Neuron (in vitro differentiated cells): ENCODE data around the gene NRG3.
A peak's percentile ranks its signal among the peaks of the same experiment; 100 is the strongest.
"Not testable (repeated sequence)": the region's sequence is repeated elsewhere in the genome, so short reads cannot be mapped to it uniquely, and the experiment has no call there.

Experiments
- H2AFZ ChIP-seq: one replicate; pipeline ENCODE4 v1.6.1; 2013; ENCODE audit warnings: low read depth, mild to moderate bottlenecking, inconsistent platforms, low read length, moderate library complexity
- H3K27me3 ChIP-seq: one replicate; pipeline ENCODE4 v1.6.1; 2013; ENCODE audit warnings: low read length; ENCODE audit not compliant: insufficient read depth
- H3K36me3 ChIP-seq: one replicate; pipeline ENCODE4 v1.6.1; 2013; ENCODE audit warnings: low read length; ENCODE audit not compliant: insufficient read depth
- H3K4me1 ChIP-seq: one replicate; pipeline ENCODE4 v1.6.1; 2013; ENCODE audit warnings: low read length; ENCODE audit not compliant: insufficient read depth
- H3K4me3 ChIP-seq: 2 replicates; pipeline ENCODE4 v1.5.1; 2013; ENCODE audit warnings: mild to moderate bottlenecking, low read length, moderate library complexity
- H3K9me3 ChIP-seq: one replicate; pipeline ENCODE4 v1.6.1; 2013; ENCODE audit warnings: low read length

Gene NRG3

DNA sequence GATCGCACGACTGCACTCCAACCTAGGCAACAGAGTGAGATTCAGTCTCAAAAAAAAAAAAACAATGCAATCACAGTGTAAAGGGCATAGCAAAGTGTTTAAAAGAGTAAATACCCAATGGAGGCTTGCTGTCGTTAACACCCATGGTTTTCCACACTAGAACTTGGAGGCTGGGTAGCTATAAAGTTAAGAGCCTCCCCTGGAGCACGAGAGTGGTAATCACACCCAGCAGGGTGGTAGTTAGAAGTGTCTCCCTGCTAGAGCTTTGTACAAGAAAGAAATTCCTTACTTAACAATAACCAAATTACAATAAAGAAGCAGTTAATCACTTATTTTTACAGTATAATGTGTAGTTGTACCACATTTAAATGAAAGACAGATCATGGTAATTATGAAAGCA, 1078.9 kb downstream of the NRG3 start:
- no peak overlapping the region for H3K4me3 ChIP-seq
- H3K9me3 ChIP-seq: no peaks in the 10 kb centered on the region
- no peaks in the 10 kb centered on the region for H3K27me3 ChIP-seq
- no peak overlapping the region for H2AFZ ChIP-seq
- H3K4me1 ChIP-seq: peaks cover 11% of the 10 kb centered on the region
- H3K36me3 ChIP-seq: no peaks in the 10 kb centered on the region

DNA sequence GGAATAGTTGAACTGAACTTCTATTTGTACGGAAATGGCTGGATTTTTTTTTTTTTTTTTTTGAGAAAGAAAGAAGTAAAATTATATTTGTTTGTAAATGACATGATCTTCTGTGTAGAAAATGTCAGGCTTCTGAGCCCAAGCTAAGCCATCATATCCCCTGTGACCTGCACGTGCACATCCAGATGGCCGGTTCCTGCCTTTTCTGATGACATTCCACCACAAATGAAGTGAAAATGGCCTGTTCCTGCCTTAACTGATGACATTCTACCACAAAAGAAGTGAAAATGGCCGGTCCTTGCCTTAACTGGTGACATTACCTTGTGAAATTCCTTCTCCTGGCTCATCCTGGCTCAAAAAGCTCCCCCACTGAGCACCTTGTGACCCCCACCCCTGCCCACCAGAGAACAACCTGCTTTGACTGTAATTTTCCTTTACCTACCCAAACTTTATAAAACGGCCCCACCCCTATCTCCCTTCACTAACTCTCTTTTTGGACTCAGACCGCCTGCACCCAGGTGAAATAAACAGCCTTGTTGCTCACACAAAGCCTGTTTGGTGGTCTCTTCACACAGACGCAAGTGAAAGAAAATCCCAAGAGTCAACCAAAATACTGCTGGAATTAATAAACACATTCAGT, 1085.5 kb downstream of the NRG3 start:
- H3K4me1 ChIP-seq: peaks cover 42% of the 10 kb centered on the region
- not testable (repeated sequence) for H3K36me3 ChIP-seq, H3K4me3 ChIP-seq, H2AFZ ChIP-seq, H3K9me3 ChIP-seq, H3K27me3 ChIP-seq

DNA sequence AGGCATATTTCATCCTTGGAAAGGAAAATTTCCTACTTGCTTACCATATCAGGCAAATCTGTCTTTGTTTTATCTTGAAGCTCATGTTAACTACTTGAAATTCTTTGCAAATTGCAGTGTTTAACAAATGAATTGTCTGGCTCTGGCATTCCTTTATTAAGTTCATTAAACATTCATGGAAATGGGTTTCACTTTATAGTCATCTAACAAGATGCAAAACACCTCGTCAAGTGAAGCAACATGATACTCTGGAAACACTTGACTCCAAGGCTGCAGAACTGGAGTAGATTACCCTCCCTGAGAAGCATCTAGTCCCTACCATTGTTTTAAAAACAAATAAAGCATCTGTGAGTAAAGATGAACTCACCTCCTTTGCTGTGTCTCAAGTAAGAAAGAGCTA, 1086.9 kb downstream of the NRG3 start:
- Histone ChIP-seq H3K27me3 (no peaks in the 10 kb centered on the region), H3K9me3 (no peaks in the 10 kb centered on the region), H3K36me3 (no peaks in the 10 kb centered on the region), H3K4me3 (no peak overlapping the region), H3K4me1 (peaks cover 42% of the 10 kb centered on the region), H2AFZ (no peak overlapping the region)

DNA sequence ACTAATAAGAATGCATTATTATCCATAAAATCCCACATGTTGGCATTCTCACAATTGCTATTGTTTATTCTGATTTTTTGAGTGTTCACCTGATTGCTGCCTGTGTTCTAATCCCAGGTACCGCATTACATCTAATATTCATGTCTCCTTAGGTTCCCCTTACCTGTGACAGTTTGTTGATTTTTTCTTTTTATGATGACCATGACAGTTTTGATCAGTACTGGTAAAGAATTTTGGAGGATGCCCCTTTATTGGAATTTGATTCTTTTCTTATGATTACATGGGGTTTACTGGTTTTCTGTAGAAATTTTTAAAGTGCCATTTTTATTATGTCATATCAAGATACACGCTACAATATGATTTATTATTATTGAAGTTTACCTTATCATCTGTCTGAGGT, 1091.1 kb downstream of the NRG3 start:
- H3K36me3 ChIP-seq: no peaks in the 10 kb centered on the region
- no peak overlapping the region for H2AFZ ChIP-seq
- no peaks in the 10 kb centered on the region for H3K27me3 ChIP-seq
- H3K4me3 ChIP-seq: no peak overlapping the region
- no peaks in the 10 kb centered on the region for H3K9me3 ChIP-seq
- peaks cover 11% of the 10 kb centered on the region for H3K4me1 ChIP-seq

DNA sequence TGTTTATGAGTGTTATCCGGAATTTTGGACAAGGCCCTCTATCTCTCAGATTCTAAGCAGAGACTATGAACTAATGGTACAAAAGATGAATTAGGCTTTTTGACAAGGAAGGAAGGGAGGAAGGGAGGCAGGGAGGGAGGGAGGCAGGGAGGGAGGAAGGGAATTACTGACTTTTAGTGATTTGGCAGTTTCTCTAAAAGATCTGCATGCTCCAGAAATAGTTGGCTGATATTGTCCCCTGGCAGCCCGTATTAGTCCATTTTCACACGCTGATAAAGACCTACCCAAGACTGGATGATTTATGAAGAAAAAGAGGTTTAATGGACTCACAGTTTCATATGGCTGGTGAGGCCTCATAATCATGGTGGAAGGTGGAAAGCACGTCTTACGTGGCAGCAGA, 1093.5 kb downstream of the NRG3 start:
- Histone ChIP-seq H3K9me3 (no peaks in the 10 kb centered on the region), H2AFZ (no peak overlapping the region), H3K36me3 (no peaks in the 10 kb centered on the region), H3K27me3 (no peaks in the 10 kb centered on the region), H3K4me3 (no peak overlapping the region), H3K4me1 (peaks cover 11% of the 10 kb centered on the region)

DNA sequence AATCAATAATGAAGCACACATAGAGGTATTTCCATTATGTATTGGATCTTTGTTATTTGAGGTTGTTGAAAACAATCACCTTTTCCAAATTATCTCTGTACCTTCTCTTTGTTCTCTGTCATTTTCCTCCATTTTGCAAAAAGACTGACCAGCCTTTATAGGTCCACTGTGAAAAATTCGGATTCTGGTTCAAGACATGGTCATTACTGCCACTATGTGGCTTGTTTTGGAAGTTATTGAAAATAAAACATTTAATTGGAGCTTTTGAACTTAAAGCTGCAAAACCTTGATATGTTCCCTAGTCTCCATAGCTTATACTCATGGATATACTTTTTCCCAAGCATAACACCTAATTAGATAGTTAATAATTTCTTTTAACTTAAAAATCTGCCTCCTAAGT, 1094.4 kb downstream of the NRG3 start:
- Histone ChIP-seq H3K36me3 (no peaks in the 10 kb centered on the region), H3K9me3 (no peaks in the 10 kb centered on the region), H2AFZ (no peak overlapping the region), H3K27me3 (no peaks in the 10 kb centered on the region), H3K4me3 (no peak overlapping the region), H3K4me1 (peaks cover 9% of the 10 kb centered on the region)

DNA sequence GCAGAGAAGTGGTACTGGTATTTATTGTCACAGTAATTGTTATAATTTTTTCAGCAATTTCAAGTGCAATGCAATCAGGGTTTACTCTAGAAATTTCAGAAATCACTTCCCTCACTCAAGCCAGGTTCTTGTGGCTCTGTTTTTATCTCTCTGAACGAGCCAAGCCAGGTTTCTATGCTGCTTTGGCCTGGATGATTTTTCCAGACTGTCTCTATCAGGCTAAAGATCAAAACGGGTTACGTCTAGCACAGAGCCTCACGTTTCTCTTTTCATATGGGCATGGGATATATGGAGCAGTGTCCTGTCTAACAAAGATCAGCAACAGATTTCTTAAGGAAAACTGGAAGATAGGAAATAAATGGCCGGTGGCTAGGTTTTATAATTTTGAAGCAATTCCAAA, 1105.3 kb downstream of the NRG3 start:
- Histone ChIP-seq H3K27me3 (no peaks in the 10 kb centered on the region), H3K4me3 (no peak overlapping the region), H3K4me1 (peaks cover 14% of the 10 kb centered on the region), H3K36me3 (no peaks in the 10 kb centered on the region), H2AFZ (no peak overlapping the region), H3K9me3 (no peaks in the 10 kb centered on the region)

DNA sequence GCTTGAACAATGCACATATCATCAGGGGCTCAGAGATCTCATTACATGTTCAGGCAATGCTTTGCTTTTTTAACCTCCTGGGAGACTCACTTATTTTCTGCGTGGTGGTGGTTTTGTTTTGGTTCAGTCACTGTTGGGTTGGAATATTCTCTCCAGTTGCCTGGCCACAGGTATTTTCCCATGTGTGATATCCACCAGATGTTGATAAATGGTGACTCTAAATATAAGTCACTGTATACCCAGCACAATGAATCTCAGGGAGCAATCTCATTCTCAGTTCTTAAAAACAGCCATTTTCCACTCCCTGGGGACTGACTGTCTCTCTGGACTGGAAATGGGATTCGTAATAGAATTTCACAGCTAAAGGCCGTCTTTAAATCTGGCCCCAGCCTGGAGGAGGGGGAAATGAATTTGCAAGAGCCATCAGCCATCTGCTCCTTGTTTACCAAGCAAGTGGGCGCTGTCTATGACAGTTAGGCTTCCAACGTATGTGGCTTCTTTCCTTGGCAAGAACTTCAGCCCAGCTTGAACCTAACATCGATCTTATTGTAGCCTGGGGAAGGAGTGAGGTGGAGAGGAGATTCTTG, 1106.2 kb downstream of the NRG3 start:
- Histone ChIP-seq H3K36me3 (no peaks in the 10 kb centered on the region), H3K4me1 (peaks cover 14% of the 10 kb centered on the region), H2AFZ (no peak overlapping the region), H3K9me3 (no peaks in the 10 kb centered on the region), H3K27me3 (no peaks in the 10 kb centered on the region), H3K4me3 (no peak overlapping the region)

DNA sequence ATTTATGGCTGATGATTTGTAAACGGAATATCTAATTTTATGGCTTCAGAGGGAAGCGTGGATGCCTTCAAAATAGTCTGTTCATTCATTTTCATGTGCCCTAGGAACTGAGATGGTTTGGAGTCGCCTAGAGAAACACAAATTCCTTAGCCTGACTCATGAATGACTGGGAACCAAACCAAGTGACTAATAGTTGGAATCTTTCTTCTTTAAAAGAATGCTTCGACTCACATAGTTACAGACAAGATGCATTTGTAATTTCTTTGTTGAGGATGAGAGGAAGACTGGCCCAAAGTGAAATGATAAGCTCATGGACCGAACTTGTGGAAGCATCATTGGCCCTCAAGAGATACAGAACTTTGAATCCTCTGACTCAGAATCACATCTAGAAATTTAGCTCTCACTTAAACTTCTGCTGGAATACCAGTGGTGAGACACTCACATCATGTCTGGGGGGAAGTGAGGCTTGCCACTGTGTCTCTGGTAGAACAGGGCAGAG, 1107.2 kb downstream of the NRG3 start:
- no peak overlapping the region for H3K4me3 ChIP-seq
- peaks cover 14% of the 10 kb centered on the region for H3K4me1 ChIP-seq
- peak overlapping the region; percentile 20 for H2AFZ ChIP-seq

DNA sequence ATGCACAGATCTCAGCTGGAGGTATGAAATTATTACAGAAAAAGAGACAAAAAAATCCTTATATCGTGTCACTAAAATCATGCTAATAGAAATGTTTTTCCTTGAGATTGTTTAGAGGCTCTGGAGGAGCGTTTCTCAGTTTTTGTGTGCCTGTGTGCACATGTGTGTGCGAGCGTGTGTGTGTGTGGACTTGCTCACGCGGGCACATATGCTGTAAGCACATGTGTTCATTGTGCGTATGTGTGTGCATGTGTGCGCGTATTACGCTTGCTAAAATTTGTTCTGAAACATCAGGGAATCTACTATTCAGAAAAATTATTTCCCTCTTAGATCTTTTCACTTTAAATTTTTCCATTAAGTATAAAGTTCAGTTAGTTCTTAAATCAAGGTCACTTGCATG, 1111.2 kb downstream of the NRG3 start:
- Histone ChIP-seq H3K27me3 (no peaks in the 10 kb centered on the region), H2AFZ (no peak overlapping the region), H3K4me3 (no peak overlapping the region), H3K36me3 (no peaks in the 10 kb centered on the region), H3K4me1 (peaks cover 12% of the 10 kb centered on the region), H3K9me3 (no peaks in the 10 kb centered on the region)

More for the DNA sequence above, 1107.2 kb downstream of the NRG3 start:
- H3K36me3 ChIP-seq: no peaks in the 10 kb centered on the region
- no peaks in the 10 kb centered on the region for H3K9me3 ChIP-seq
- H3K27me3 ChIP-seq: no peaks in the 10 kb centered on the region

DNA sequence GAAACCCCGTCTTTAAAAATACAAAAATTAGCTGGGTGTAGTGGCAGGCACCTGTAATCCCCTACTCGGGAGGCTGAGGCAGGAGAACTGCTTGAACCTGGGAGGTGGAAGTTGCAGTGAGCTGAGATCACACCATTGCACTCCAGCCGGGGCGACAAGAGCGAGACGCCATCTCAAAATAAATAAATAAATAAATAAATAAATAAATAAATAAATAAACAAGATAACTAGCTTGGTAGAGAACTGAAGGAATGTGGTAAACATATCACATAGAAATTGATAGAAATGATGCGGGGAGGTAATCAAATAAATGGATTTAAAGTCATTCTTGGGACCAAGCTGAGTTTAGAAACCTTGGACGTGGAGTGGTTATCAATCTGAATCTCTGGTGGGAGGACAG, 1131.5 kb downstream of the NRG3 start:
- not testable (repeated sequence) for H3K27me3 ChIP-seq, H3K9me3 ChIP-seq, H2AFZ ChIP-seq, H3K36me3 ChIP-seq, H3K4me3 ChIP-seq, H3K4me1 ChIP-seq

DNA sequence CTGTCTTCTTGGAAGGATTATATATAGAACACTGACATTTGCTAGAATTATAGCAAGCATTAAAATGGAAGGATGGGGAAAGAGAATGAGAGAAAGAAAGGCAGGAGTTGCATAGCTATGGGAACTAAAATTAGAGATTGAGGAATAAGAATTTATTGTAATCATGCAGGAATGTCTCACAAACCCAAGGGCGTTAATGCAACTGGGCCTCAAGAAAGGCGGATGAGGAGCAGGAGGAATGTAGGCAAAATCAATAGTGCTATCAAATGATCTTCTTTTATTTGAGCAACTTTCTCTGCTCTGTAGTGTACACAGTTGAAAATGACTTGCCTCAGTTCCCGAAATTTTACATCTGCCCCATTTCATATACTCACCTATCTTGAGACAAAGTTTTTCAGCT, 1132.5 kb downstream of the NRG3 start:
- H3K4me1 ChIP-seq: no peaks in the 10 kb centered on the region
- no peak overlapping the region for H2AFZ ChIP-seq
- H3K36me3 ChIP-seq: no peaks in the 10 kb centered on the region
- no peak overlapping the region for H3K4me3 ChIP-seq
- H3K27me3 ChIP-seq: no peaks in the 10 kb centered on the region
- H3K9me3 ChIP-seq: no peaks in the 10 kb centered on the region

DNA sequence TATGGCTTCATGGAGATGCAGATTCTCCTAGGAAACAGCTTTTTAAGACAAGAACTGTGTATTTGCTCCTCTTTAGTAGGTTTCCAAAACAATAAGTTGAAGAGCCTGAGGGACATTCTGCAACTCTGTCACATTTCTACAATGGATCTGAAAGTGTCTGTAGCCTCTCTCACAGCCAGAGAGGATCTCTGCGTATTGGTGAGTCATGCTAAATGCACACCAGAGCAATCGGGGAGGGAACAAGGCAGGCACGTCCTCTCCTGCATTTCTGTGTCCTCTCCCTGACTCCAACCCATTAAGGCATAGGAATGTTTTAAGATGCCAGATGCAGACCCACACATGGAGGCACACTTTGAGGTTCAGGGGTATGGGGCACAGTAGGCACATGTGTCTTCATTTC, 1137.9 kb downstream of the NRG3 start:
- Histone ChIP-seq H3K4me1 (peaks cover 10% of the 10 kb centered on the region), H3K36me3 (no peaks in the 10 kb centered on the region), H3K9me3 (no peaks in the 10 kb centered on the region)

More for the DNA sequence above, 1137.9 kb downstream of the NRG3 start:
- Histone ChIP-seq H3K4me3 (no peak overlapping the region), H2AFZ (no peak overlapping the region), H3K27me3 (no peaks in the 10 kb centered on the region)
